NCI-H146 treated with DMSO at 0.1 percent for 48 hours (cell line): ENCODE results near the gene SH3RF3.

Experiments used
- DNase-seq: peaks from one replicate; lab custom pipeline; 2025; ENCODE audit not compliant: unreplicated experiment; lab: John Stamatoyannopoulos, UW

Gene SH3RF3

DNA sequence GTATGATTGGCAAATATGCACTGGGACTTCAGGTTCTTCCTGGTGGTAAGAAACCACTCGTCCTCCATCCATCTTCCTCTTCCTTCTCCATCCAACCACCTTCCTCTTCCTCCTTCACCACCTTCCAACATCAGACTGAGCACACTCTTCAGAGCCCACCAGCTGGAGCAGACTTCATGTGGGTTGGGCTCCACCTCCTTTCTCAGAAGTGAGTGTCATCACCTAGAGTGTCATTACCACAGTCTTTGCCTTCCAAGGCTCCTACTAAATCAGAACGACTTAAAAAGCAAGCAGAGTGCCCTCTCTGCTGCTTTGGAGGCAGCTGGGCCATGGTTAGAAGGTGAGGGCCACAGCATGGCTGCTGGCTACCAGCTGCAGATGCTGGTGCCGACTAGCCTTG lies 171.6 kb downstream of the SH3RF3 start:
- DNase-seq = no peak

DNA sequence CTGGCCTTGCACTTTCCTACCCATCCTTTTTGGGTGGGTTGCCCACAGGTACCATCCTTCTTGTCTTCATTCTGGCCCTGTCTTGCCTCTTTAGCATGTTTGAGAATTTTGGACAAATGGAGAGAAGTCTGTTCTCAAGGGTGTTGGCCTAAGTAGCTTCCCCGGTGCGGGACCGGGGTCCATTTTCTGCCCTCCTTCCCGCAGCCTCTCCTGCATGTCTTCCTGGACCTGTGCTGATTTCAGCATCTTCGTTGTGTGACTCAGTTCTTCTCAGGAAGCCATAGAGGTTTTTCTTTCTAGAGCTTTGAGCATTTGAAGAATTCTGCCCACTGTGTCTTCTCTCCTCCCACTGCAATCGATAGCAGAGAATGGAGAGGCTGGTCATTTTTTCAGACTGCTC lies 172.7 kb downstream of the SH3RF3 start:
- no peak for DNase-seq

DNA sequence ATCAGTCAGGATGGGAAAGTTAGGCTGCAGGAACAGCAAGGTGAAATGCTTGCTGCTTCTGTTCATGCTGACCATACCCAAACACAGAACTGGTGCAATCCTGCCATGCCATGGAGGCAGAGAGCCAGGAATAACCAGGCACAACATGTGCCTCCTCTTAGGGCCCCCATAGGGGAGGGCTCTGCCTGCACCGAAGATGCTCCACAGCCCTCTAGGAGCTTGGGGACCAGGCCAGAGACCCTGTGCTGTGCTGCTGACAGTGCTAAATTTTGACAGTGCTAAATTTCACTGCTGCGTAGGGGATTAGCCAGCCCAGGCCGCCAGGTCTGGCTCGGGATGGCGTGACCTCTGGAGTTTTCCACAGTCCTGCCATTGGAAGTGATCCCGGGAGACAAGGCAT lies 173.3 kb downstream of the SH3RF3 start:
- no peak for DNase-seq

DNA sequence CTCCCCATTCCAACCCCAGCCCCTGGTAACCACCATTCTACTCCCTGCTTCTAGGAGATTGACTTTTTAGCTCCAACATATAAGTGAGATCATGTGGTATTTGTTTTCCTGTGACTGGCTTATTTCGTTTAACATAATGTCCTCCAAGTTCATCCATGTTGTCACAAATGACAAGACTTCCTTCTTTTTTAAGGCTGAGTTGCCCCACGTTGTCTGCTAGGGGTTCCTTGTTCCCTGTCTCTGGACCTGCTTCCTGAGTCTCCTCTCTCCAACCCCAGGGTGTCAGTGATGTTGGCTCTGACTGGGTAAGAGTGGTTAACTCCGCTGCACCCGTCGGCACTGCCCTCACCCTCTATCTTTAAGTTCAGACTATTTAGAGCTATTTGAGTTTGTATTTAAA lies 175.2 kb downstream of the SH3RF3 start:
- DNase-seq = no peak

DNA sequence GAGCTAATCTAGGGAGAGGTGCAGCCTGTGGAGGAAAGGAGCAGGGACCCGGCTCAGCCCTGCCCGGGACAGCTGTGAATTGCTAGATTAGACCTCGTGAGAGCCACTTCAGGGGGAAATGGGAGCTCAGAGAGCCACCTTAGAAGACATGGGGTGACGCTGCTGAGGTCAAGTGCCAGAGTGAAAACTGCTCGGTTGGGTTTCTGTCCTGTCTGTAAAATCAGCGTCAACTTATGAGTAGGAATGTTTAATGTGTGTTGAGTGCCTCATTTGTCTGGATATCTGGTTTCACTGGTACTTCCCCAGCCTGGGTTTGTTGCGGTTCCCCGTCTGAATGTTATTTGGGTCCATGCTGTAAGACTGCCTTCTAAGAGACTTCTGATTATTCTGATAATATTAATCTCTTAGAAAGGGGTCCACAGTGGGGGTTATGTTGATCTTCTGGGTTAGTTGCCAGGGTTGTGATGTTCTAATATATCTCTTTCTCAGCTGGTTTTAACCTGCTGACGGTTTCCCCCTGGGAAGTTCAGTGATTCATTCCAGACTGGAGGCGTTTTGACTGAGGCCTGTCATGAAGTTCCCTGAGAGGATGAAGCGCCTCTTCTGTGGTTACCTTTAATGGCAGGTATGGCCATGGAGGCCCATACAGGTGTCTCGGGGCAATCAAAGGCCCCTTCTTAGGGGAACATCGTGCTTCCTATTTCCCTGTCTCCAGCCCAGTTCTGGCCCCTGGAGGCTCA lies 175.9 kb downstream of the SH3RF3 start:
- DNase-seq = no peak

DNA sequence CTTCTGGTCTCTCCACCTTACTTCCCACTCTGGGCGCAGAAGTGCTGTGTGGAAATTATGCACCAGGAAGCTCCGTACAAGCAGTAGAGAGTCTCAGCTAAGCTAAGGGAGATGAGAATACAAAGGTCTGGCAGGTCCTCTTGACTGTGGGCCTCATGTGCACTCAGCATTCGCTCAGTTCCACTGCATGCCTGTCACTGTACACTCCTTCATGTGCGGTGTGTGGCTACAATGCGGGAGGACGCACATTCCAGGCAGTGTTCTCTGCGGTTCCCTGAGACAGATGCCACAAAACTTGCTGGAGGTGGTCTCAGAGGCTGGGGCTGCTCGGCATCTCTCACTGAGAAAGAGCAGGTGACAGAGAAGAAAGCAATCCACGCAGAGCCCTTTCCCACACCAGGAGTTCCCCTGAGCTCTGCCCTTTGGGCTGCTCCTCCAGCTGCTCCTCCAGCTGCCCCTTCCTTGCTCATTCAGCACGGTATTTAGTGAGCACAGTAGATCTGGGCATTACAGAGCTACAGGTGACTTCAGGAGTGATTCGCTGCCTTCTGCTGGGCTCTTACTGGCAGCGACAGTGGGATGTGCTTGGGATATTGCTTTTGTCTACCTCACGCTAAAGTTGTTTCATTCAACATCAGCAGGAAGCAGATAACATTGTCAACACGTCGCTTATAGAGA lies 176.6 kb downstream of the SH3RF3 start:
- DNase-seq = no peak

DNA sequence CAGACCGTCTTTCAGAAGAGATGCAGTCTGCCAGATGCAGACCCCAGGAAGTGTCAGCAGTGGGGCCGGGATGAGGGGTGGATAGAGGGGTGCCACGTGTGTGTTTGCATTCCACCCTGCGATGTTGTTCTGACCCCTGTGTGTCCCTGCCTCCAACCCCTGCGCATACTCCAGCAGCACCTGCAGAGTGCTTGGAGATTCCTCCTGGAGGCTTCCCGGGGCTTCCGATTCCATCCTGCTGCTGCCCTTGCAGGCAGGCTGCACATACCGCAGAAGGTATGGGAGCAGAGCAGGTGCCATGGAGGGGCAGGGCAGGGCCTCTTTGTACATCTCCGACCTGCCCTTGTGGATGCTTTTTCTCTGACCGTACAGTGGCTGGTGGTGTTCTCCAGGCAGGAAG lies 177.2 kb downstream of the SH3RF3 start:
- no peak for DNase-seq

DNA sequence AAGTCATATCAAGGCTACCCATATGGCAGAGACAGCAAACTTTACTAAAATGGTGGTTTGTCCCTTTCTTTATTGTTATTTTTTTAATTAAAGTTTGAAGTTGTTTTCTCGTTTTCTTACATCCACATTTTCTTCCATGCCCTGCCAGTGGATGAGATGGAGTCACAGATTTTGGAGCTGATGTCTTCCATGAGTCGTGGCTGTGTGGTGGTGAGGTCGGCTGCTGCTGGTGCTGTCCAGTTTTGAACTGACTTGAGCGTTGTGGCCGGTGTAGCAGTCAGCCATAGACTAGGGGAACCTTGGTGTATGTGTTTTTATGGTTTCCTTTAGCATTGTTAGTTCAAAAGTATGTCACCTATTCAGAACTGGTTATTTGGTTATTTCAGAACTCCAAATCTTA lies 182.8 kb downstream of the SH3RF3 start:
- DNase-seq = no peak

DNA sequence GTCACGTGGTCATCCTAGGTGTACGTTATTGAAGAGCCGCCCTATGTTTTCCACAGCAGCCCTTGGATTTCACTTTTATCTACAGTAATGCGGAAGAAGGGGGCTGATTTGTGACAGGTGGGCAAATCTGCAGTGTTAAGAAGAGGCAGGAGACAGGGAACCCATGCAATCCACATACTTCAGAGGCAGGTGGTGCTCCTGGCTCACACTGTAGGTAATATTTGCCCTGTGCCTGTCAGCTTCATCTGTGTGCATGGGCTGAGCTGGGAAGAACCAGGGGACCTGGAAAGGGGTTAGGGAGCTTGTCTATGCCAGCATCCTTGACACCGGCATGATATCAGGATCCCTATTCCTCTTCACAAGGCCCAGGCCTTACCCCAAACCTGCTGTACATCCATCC lies 183.9 kb downstream of the SH3RF3 start:
- DNase-seq = no peak

DNA sequence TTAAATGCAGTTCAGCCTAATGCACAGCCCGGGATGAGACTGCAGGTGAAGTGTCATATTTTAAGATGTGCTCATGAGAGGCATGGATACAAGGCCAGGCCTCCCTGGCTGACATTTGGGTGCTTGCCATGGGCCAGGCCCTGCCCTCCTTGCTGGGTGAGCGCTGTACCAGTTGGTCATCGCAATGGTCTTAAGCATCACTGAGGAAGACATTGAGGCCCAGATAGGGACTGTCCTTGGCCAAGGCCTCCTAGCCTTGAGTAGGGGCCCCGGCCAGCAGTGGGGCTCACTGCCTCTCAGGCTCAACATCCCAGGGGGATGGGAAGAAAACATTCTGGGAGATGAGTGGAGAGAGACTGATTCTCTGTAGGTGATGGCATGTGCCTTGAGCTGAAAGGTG lies 184.3 kb downstream of the SH3RF3 start:
- DNase-seq = no peak

DNA sequence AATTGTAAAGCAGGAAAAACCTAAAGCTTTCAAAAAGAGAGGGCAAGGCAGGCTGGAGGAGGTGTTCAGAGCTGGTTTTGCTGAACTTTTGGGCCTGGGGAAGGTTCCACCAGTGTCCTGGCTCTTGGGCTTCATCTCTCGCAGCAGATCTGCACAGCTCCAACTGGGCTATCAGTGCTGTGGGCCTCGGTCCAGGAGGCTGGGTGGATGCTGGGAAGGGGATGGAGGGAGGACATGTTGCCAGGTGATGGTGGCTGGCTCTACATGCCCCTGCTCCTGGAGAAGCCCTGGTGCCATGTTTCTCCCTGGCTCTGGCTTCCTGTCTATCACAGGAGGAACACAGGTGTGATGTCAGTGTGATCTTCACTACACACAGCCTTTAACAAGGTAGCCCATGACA lies 187.1 kb downstream of the SH3RF3 start:
- DNase-seq = no peak

DNA sequence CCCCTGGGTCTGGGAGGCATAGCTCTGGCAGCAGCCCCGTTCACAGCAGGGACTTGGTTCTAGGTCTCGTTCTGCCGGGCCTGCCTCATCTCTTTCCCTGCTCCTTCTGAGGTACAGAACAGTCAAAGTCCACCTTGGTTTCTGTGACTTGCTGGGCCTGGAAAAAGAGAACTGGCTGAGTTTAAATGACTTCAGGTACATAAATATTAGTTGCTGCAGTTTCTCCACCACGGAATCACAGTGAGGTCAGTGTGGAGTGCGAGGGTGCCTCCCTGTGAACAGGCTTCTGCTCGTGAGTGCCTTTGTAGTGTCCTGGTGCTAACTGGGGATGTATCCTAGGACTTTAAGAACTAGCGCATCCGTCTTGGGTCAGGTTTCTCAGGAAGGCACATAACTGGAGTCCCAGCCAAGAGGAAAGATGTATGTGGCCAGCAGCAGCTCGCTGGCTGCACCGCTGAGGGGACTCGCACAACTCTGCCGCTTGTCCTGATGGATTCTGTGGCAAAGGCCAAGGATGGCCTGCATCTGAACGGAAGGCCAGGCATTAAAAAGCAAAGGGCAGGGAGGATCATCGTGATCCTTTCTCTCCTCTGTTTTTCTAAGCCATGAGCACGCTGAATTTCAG lies 188.6 kb downstream of the SH3RF3 start:
- DNase-seq = no peak

DNA sequence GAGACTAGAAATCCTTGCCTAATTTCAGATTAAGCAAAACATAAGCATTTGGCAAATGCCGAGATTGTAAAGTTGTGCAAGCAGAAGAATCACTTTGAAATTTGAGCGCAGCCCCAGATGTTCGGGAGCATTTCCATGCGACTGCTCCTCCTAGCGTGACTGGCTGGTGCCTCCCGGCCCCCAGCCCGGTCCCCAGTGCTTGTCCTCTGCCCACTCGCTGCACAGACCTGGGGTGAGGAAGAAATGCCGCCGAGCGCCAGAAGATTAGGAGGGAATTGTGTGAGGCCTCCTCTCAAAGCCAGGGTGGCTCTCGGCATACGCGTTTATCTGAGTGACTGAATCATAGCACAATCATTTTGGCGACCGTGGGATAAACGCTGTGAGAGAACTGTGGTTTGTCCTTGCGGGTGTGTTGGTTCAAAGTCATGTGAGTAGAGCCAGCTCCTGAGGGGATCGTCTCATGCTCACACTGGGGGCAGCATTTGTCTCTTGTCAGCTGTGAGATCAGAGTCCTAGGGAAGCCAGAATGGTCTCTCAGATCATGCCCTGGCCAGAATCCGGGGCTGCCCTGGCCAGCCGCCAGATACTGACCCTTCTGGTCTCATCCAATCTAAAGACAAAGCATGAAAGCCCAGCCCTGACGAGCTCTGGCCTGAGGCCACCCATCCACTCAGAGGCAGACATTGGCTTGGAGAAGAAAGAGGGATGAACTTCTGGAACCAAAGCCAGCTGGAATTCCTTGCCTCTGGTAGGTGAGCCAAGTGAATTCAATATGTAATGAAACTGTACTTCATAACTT lies 189.3 kb downstream of the SH3RF3 start:
- DNase-seq = no peak

DNA sequence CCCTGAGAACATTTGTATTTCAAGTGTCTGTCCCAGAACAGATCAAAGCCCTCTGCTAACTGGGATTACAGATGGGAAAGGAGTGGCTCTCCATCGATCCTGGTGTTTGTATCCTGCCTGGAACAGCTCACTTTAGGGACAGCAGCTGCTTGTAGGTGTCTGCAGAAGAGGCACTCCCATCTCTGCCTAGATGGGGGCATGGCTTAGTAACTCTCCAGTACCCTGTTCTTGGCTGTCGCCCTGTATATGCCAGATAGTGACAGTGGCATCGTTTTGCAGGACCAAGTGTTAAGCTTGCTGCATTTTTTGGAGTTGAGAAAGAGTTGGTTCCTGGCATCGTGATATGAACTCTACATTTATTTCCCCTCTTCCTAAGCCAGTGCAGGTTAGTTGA lies 189.9 kb downstream of the SH3RF3 start:
- DNase-seq = no peak

DNA sequence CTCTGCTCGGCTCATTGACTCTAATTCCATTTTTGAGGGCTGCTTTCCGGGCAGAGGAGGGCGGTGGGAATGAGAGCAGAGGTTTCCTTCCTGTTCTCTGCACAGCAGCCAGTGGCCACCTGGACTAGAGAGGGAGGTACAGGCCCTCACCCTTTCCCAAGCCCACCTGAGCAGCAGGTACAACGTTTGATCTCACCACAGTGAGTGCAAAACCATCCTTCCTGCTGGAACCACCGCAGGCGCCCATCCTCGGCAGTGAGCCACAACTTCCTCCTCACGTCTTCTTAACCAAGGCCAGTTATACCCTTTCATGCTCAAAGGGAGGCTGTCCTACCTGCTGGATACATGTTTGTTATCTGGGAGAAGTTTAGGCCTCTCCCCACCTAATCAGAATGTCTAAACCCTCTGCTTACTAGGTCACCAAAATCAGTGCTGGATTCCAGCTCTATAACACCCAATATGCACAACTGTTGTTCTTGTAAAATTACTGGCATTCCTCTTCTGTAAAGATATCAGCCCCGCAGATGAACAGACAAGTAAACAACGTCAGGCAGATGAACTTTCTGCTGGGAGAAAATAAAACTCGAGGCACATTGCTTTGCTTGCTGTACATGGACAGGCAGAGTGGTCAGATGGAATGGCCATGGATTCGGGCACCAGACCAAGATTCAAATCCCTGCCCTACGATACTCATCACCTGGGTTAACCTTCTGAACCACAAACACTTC lies 191.4 kb downstream of the SH3RF3 start:
- DNase-seq = no peak

DNA sequence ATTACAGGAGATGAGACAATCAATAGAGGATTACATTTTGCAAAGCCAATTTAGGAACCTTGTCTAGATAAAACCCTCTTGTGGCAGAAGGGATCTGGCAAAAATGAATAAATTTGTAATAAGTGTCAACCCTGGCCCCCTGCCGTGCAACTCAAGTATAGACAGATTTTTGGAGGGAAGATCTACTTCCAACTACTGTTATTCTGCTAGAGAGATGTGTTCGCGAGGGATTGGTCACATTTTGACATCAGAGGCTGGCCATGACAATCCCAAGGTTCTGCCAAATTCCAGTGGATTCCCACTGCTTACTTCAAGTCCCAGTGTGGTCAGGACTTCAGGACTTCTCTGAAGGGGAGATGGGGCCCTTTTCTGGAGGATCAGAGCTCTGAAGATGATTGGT lies 192.6 kb downstream of the SH3RF3 start:
- no peak for DNase-seq

DNA sequence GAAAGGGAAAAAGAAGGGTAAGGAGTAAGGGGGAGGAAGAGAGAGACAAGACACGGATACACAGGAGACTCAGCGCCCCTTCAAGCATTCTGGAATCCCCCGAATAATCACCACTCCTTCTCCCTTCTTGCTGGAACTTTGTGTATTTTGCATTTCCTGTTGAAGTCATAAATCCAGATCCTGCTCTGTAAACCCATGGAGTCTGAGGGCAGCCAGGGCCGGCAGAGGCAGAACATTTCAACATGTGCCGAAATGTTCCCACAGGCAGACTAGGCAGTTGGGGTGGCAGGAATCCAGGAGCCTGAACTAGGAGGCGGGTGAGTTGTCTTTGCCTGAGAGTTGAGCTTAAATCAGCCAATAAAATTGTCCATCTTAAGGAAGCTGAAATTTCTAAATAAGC lies 193.1 kb downstream of the SH3RF3 start:
- no peak for DNase-seq

DNA sequence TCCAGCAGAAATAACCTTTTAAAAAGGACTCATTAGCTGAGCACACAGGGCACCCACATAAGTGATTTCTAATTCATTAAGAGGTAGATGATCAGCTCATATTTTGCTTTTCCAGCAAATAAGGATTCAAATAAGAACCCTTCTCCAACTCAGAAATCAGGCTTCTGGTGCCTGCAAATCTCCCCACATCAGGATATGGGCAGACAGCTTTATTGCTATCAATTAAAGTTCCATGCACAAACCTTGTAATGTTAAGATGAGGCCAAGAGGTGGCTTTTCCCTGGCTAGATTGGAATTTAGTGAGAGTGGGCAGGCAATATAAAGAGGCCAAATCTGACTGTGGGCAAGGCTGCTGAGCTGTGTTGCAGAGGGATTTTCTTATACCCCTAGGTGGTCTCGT lies 193.6 kb downstream of the SH3RF3 start:
- DNase-seq = no peak

DNA sequence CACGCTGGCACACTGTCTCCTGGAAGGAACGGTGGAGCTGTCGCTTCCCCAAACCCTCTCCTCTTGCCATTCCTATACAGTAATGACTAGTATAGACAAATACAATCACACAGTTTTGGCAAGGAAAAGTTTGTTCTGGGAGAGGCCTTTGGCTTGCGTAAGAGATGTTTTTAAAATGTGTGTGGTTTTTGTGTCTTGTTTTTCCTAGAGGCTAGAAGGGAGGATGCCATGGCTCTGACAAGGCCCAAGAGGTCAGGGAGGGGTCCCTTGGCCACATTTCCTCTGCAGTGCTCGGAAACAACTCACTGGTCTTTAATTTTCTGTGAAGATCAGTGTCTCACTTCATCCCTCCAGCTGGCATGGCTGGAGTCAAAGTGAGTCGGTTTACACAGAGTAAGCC lies 195.9 kb downstream of the SH3RF3 start:
- DNase-seq = no peak

DNA sequence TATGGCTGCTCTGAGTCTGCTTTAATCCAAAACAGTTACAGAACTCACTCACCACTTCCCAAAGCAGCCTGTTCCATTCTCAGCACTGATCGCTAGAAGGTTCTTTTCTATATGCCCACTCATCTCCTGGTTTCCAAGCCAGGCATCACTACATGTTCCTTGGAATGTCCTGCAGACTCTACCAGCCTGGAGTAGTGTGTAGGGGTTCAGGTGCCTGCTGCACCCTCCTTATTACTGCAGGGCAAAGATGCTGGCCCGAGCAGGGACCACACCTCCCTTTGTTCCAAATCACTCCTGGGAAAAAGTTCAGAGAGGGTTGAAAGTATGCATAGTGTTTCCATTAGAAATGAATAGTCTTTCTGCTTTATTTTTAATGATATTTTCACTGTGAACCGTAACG lies 196.6 kb downstream of the SH3RF3 start:
- DNase-seq = no peak

DNA sequence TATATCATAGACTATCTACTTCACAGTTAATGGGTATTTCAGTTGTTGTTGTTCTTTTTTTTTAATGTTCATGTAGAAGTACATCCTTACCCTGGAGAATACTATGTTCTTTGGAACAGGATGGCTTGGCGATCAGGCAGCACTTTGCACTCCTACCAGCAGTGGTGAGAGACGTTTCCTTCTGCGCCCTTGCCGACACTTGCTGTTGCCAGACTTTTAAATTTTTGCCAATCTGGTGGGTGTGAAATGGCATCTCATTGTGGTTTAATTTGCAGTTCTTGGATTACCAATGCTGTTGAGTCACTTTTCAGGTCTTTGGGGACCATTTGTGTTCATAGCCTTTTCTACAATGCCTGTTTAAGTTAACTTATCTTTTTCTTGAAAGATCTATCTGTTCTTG lies 197.3 kb downstream of the SH3RF3 start:
- DNase-seq = no peak
